ENCODE measurements around the gene ING1.

Gene ING1

GRCh38 chr13:110766671-110767430 is 53.4 kb downstream of the ING1 start:
- H3K4me3 ChIP-seq (ENCODE audit: low read depth, low read length): no peak overlapping the region
- H3K27ac ChIP-seq: no peak overlapping the region
- H3K36me3 ChIP-seq (ENCODE audit: control insufficient read depth, insufficient read depth, low read length): no peaks in the 10 kb centered on the region
- no peaks in the 10 kb centered on the region for H3K27me3 ChIP-seq (ENCODE audit: control insufficient read depth, insufficient read depth, low read length)
- no peak overlapping the region for H2AFZ ChIP-seq
- no peaks in the 10 kb centered on the region for H3K79me2 ChIP-seq
- TF ChIP-seq CTCF (IDR thresholded peaks at IDR 0.05): no peak
- H3K9ac ChIP-seq: no peak overlapping the region
- H3K4me2 ChIP-seq (ENCODE audit: low read length): no peak overlapping the region
- no peaks in the 10 kb centered on the region for H3K4me1 ChIP-seq
- H3K9me3 ChIP-seq (ENCODE audit: control insufficient read depth, low read length): no peaks in the 10 kb centered on the region

GRCh38 chr13:110767476-110767875 is 54.0 kb downstream of the ING1 start:
- H3K27ac ChIP-seq: no peak overlapping the region
- no peak overlapping the region for H3K9ac ChIP-seq
- H2AFZ ChIP-seq: no peak overlapping the region
- no peaks in the 10 kb centered on the region for H3K79me2 ChIP-seq
- H3K9me3 ChIP-seq (ENCODE audit: control insufficient read depth, low read length): no peaks in the 10 kb centered on the region
- H3K4me1 ChIP-seq: no peaks in the 10 kb centered on the region
- no peak overlapping the region for H3K4me2 ChIP-seq (ENCODE audit: low read length)
- no peak for TF ChIP-seq CTCF (IDR thresholded peaks at IDR 0.05)
- H3K4me3 ChIP-seq (ENCODE audit: low read depth, low read length): no peak overlapping the region
- no peaks in the 10 kb centered on the region for H3K27me3 ChIP-seq (ENCODE audit: control insufficient read depth, insufficient read depth, low read length)
- no peaks in the 10 kb centered on the region for H3K36me3 ChIP-seq (ENCODE audit: control insufficient read depth, insufficient read depth, low read length)

- Histone ChIP-seq H3K4me3 (ENCODE audit: low read depth, low read length) (no peak overlapping the region), H3K27me3 (ENCODE audit: control insufficient read depth, insufficient read depth, low read length) (no peaks in the 10 kb centered on the region), H3K36me3 (ENCODE audit: control insufficient read depth, insufficient read depth, low read length) (no peaks in the 10 kb centered on the region), H3K4me2 (ENCODE audit: low read length) (no peak overlapping the region), H3K79me2 (no peaks in the 10 kb centered on the region), H3K4me1 (no peaks in the 10 kb centered on the region), H3K27ac (no peak overlapping the region), H3K9ac (no peak overlapping the region), H2AFZ (no peak overlapping the region), H3K9me3 (ENCODE audit: control insufficient read depth, low read length) (no peaks in the 10 kb centered on the region)
- TF ChIP-seq CTCF (IDR thresholded peaks at IDR 0.05): no peak
Measured at GRCh38 chr13:110769097-110769496, 55.6 kb downstream of the ING1 start.

- Histone ChIP-seq H3K9ac (no peak overlapping the region), H3K36me3 (ENCODE audit: control insufficient read depth, insufficient read depth, low read length) (no peaks in the 10 kb centered on the region), H3K79me2 (no peaks in the 10 kb centered on the region), H3K27ac (no peak overlapping the region), H3K9me3 (ENCODE audit: control insufficient read depth, low read length) (no peaks in the 10 kb centered on the region), H2AFZ (no peak overlapping the region), H3K4me3 (ENCODE audit: low read depth, low read length) (no peak overlapping the region), H3K4me2 (ENCODE audit: low read length) (no peak overlapping the region), H3K4me1 (no peaks in the 10 kb centered on the region), H3K27me3 (ENCODE audit: control insufficient read depth, insufficient read depth, low read length) (no peaks in the 10 kb centered on the region)
- TF ChIP-seq CTCF (IDR thresholded peaks at IDR 0.05): no peak
Measured at GRCh38 chr13:110770678-110771077, 57.2 kb downstream of the ING1 start.

- H3K36me3 ChIP-seq (ENCODE audit: control insufficient read depth, insufficient read depth, low read length): no peaks in the 10 kb centered on the region
Measured at GRCh38 chr13:110771194-110771593, 57.7 kb downstream of the ING1 start.

More at GRCh38 chr13:110771194-110771593, 57.7 kb downstream of the ING1 start:
- H3K27ac ChIP-seq: no peak overlapping the region
- no peaks in the 10 kb centered on the region for H3K9me3 ChIP-seq (ENCODE audit: control insufficient read depth, low read length)
- H3K27me3 ChIP-seq (ENCODE audit: control insufficient read depth, insufficient read depth, low read length): no peaks in the 10 kb centered on the region
- H3K9ac ChIP-seq: no peak overlapping the region
- no peak overlapping the region for H2AFZ ChIP-seq
- no peak overlapping the region for H3K4me3 ChIP-seq (ENCODE audit: low read depth, low read length)
- H3K79me2 ChIP-seq: no peaks in the 10 kb centered on the region
- TF ChIP-seq CTCF (IDR thresholded peaks at IDR 0.05): no peak
- H3K4me2 ChIP-seq (ENCODE audit: low read length): no peak overlapping the region
- H3K4me1 ChIP-seq: no peaks in the 10 kb centered on the region
